GM19043 (cell line): ENCODE results near the gene FIZ1.
A peak's percentile ranks its signal among the peaks of the same experiment; 100 is the strongest.

Source experiments
- ATAC-seq: cut with Tn5 transposase; IDR thresholded peaks from one replicate; pipeline ENCODE4 v1.9.1; 2021; ENCODE audit warnings: low read depth; ENCODE audit not compliant: unreplicated experiment

FIZ1 gene

GRCh38 chr19:55599468-55599841 lies at the start of gene FIZ1:
TSS of gene FIZ1 (minus strand) at chr19:55599517. CDS start at chr19:55597865, 1,652 bp downstream.
- ATAC-seq: peak; percentile 42

GRCh38 chr19:55648585-55649267 lies 49.4 kb upstream of the FIZ1 start:
- no peak for ATAC-seq

GRCh38 chr19:55647732-55648584 lies 48.6 kb upstream of the FIZ1 start, which contains the start of gene CCDC106:
TSS of gene CCDC106 (plus strand) at chr19:55648212. CDS start at chr19:55649047, 835 bp downstream.
- no peak for ATAC-seq

- no peak for ATAC-seq
Observed at GRCh38 chr19:55646889-55647731, 47.8 kb upstream of the FIZ1 start.

- no peak for ATAC-seq
Observed at GRCh38 chr19:55645512-55645881, 46.2 kb upstream of the FIZ1 start.

GRCh38 chr19:55644842-55645511 lies 45.7 kb upstream of the FIZ1 start:
- no peak for ATAC-seq

- ATAC-seq: no peak
Observed at GRCh38 chr19:55644191-55644833, 45.0 kb upstream of the FIZ1 start.

GRCh38 chr19:55643887-55644176 lies 44.5 kb upstream of the FIZ1 start:
- ATAC-seq: no peak

GRCh38 chr19:55643003-55643886 lies 43.9 kb upstream of the FIZ1 start, which contains the start of gene ZNF581:
TSS of gene ZNF581 (plus strand) at chr19:55643649. CDS start at chr19:55644572, 923 bp downstream.
- no peak for ATAC-seq

- no peak for ATAC-seq
Observed at GRCh38 chr19:55642153-55643002, 43.1 kb upstream of the FIZ1 start.

- no peak for ATAC-seq
Observed at GRCh38 chr19:55641426-55642152, 42.3 kb upstream of the FIZ1 start.

- ATAC-seq: no peak
Observed at GRCh38 chr19:55640577-55641425, 41.5 kb upstream of the FIZ1 start, which contains the start of gene ZNF580. TSS of gene ZNF580 (plus strand) at chr19:55641002. CDS start at chr19:55642509, 1,507 bp downstream.

- ATAC-seq: no peak
Observed at GRCh38 chr19:55640043-55640576, 40.8 kb upstream of the FIZ1 start.

GRCh38 chr19:55638864-55639359 lies 39.6 kb upstream of the FIZ1 start:
- no peak for ATAC-seq

GRCh38 chr19:55637534-55637933 lies 38.2 kb upstream of the FIZ1 start:
- no peak for ATAC-seq

- ATAC-seq: no peak
Observed at GRCh38 chr19:55636723-55637122, 37.4 kb upstream of the FIZ1 start.
